ENCODE measurements around the gene PCDHGB1.
"Not testable (repeated sequence)": the region's sequence is repeated elsewhere in the genome, so short reads cannot be mapped to it uniquely, and the experiment has no call there.

PCDHGB1 gene

DNA sequence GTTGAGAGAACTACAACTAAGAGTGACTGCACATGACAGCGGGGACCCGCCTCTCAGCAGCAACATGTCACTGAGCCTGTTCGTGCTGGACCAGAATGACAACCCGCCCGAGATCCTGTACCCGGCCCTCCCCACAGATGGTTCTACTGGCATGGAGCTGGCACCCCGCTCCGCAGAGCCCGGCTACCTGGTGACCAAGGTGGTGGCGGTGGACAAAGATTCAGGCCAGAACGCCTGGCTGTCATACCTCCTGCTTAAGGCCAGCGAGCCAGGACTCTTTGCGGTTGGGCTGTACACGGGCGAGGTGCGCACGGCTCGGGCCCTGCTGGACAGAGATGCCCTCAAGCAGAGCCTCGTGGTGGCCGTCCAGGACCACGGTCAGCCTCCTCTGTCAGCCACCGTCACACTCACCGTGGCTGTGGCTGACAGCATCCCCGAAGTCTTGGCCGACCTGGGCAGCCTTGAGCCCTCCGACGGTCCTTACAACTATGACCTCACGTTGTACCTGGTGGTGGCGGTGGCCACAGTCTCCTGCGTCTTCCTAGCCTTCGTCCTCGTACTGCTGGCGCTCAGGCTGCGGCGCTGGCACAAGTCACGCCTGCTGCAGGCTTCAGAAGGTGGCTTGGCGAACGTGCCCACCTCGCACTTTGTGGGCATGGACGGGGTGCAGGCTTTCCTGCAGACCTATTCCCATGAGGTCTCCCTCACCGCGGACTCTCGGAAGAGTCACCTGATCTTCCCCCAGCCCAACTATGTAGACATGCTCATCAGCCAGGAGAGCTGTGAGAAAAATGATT is 34.8 kb downstream of the PCDHGB1 start:
- DNase-seq: no peak

DNA sequence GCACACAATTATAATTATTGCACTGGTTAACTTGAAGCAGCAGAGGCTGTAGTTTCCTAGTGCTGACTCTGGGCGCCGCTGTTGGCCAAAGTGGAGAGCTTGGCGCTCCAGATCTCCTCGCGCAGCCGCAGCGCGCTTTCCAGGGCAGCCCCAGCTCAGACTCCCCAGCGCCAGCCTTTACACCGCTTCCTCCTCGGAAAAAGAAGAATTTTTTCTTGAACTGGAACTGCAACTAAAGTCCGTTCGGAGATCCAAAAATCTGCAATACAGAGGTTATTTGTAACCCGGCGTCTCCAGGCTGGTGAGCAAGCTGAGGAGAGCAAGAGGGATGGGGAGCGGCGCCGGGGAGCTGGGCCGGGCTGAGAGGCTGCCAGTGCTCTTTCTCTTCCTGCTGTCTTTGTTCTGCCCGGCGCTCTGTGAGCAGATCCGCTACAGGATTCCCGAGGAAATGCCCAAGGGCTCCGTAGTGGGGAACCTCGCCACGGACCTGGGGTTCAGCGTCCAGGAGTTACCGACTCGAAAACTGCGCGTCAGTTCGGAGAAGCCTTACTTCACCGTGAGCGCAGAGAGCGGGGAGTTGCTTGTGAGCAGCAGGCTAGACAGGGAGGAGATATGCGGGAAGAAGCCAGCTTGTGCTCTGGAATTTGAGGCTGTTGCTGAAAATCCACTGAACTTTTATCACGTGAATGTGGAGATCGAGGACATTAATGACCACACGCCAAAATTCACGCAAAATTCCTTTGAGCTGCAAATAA is 37.8 kb downstream of the PCDHGB1 start, which contains the start of gene PCDHGB4:
Gene PCDHGB4, plus strand, starts transcription at position 142 of the 755 bp plus-strand sequence. Its CDS starts 187 bp downstream, at position 329.
- not testable (repeated sequence) for DNase-seq

DNA sequence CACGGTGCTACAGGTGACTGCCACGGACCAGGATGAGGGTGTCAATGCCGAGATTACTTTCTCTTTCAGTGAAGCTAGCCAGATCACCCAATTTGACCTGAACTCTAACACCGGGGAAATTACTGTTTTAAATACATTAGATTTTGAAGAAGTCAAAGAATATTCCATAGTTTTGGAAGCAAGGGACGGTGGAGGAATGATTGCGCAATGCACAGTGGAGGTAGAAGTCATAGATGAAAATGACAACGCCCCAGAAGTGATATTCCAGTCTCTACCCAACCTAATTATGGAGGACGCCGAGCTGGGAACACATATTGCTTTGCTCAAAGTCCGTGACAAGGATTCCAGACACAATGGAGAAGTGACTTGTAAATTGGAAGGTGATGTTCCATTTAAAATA is 38.8 kb downstream of the PCDHGB1 start:
- DNase-seq: no peak

- no peak for DNase-seq
These were observed 39.5 kb downstream of the PCDHGB1 start for GRCh38 chr5:141389153-141390042.

GRCh38 chr5:141392429-141393198 is 42.7 kb downstream of the PCDHGB1 start, which contains the start of gene PCDHGA8:
Gene PCDHGA8, plus strand, starts transcription at chr5:141392633. Its CDS starts 181 bp downstream, at chr5:141392814.
- DNase-seq: no peak

DNA sequence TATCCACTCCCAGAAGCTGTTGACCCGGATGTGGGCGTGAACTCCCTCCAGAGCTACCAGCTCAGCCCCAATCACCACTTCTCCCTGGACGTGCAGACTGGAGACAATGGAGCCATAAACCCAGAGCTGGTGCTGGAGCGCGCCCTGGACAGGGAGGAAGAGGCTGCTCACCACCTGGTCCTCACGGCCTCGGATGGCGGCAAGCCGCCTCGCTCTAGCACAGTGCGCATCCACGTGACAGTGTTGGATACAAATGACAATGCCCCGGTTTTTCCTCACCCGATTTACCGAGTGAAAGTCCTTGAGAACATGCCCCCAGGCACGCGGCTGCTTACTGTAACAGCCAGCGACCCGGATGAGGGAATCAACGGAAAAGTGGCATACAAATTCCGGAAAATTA is 43.4 kb downstream of the PCDHGB1 start:
- DNase-seq: no peak

GRCh38 chr5:141394401-141395187 is 44.7 kb downstream of the PCDHGB1 start:
- not testable (repeated sequence) for DNase-seq

DNA sequence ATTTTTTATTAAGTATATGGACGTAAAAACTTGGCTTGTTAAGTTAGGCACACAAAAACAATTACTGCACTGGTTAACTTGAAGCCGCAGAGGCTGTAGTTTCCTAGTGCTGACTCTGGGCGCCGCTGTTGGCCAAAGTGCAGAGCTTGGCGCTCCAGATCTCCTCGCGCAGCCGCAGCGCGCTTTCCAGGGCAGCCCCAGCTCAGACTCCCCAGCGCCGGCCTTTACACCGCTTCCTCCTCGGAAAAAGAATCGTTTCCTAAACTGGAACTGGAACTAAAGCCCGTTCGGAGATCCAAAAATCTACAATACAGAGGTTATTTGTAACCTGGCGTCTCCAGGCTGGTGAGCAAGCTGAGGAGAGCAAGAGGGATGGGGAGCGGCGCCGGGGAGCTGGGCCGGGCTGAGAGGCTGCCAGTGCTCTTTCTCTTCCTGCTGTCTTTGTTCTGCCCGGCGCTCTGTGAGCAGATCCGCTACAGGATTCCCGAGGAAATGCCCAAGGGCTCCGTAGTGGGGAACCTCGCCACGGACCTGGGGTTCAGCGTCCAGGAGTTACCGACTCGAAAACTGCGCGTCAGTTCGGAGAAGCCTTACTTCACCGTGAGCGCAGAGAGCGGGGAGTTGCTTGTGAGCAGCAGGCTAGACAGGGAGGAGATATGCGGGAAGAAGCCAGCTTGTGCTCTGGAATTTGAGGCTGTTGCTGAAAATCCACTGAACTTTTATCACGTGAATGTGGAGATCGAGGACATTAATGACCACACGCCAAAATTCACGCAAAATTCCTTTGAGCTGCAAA is 48.1 kb downstream of the PCDHGB1 start, which contains the start of gene PCDHGB5:
Gene PCDHGB5, plus strand, starts transcription at position 192 of the 796 bp plus-strand sequence. Its CDS starts 181 bp downstream, at position 373.
- DNase-seq: not testable (repeated sequence)

- no peak for DNase-seq
These were observed 48.7 kb downstream of the PCDHGB1 start for GRCh38 chr5:141398608-141399007.

- DNase-seq: no peak
These were observed 49.8 kb downstream of the PCDHGB1 start for GRCh38 chr5:141399555-141400258.

All from COR-L47 (cell line).